HK-2 (cell line): ENCODE results near the gene LTN1.

ENCODE experiments used
- DNase-seq: peaks from one replicate; pipeline ENCODE4 v3.0.0-alpha.2; 2018; ENCODE audit not compliant: unreplicated experiment

LTN1 gene

DNA sequence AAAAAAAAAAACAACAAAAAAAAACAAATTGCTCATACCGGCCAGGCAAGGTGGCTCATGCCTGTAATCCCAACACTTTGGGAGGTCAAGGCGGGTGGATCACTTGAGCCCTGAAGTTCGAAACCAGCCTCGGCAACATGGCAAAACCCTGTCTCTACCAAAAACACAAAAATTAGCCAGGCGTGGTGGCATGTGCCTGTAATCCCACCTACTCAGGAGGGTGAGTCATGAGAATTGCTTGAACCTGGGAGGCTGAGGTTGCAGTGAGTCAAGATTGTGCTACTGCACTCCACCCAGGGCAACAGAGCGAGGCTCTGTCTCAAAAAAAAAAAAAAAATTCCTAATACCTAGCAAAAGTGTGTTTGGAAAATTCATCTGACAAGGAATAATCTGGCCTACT, 4.5 kb downstream of the LTN1 start:
- peak; percentile 36 for DNase-seq

DNA sequence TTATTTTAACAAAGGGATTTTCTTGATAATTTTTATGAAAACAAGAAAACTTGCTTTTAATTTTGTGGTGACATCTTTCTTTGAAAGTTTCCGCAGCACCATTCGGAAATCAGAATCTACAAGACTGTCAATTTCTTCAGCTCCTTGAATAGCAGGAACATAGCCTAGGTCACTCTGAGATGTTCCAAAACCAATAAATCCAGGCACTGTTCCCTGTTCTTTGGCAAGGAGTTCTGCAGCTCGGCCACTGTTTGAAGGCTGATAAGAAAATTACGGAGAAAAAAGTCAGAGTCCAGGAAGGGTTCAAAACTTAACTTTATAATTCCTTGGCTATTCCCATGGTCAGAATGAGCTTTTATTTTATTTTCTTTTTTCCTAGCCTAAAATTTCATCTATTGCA, 6.0 kb downstream of the LTN1 start:
- DNase-seq, result no peak

DNA sequence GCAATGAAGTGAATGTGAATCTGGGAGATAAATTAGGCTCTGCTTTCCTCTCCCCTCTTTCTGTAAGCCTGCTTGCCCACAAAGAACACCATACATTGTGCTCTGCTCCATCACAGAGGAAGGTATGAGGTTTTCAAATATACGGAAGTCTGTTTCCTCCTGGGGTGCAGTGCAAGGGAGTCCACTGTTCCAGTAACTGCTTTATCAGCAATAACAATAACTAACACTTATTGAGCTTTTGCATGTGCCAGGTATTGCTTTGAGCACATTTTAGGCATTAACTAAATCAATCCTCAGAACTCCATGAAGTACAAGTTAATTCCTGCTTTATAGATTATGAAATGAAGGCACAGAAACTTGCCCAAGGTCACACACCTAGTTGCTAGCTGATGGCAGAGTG, 10.0 kb downstream of the LTN1 start:
- DNase-seq, result no peak

DNA sequence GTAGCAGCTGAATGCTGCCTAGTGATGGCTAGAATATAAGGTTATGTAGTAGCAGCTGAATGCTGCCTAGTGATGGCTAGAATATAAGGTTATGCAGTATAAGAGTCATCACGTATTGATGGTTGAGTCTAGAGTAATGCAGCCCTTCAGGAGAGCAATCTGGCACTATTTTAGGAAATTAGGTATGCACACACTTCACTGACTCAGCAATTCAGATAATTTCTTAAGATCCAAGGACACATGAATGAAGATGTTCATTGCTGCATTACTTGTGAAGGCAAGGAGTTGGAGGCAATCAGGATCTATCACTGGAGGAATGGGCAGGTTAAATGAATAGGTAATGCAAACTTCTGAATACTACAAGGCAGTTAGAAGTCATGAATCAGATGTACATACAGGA, 13.6 kb downstream of the LTN1 start:
- no peak for DNase-seq

DNA sequence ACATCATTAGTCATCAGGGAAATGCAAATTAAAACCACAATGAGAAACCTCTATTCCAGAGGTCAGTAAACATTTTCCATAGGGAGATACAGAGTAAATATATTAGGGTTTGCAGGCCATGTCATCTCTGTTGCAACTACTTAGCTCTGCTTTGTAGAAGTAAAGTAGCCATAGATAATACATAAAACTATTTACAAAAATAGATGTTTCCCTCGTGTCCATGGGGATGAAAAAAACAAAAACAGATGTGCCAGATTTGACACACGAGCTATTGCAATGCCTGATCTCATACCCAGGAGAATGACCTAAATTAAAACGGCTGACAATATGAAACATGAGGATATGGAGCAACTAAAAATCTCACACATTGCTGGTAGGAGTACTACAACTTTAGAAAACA, 17.3 kb downstream of the LTN1 start:
- DNase-seq, result no peak

DNA sequence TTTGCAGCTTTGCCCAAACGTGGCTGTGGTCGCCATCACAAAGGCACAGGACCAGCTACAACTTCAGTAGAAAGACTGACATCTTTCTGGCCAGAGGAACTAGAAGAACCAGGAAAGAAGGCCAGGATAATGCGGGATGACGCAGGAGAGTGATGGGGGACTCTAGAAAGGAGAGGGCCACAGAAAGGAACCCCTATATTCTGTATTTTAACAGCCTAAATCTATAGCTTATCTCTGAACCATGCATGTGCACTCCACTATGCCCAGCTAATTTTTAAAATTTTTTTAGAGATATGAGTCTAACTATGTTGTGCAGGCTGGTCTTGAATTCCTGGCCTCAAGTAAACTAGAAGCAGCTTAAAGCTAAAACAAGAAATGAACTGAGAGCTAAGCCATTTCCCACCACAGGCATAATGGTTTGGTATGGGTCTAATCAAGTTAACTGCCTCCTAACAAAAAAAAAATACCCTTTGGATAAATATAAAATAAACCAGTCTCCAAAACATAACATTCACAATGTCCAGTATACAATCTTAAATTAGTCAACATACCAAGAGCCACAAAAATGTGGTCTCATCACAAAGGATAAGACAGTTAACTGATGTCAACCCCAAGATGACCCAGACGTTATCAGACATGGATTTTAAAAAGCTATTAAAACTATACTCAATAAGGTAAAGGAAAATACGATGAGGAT, 18.0 kb downstream of the LTN1 start:
- no peak for DNase-seq

DNA sequence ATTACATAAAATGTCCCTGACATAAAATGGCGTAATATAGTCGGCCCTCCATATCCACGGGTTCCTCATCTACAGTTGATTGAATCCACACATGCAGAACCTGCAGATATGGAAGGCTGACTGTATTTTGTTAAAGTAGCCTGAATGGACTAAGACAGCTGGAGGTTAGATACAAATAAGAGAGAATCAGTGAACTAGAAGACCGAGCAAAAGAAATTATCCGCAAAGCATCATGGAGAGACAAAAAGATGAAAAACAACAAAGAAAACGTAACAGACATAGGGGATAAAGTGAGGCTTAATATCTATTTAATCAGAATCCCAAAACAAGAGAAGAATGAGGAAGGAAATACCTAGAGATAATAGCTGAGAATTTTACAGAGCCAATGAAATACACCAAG, 20.3 kb downstream of the LTN1 start:
- no peak for DNase-seq

DNA sequence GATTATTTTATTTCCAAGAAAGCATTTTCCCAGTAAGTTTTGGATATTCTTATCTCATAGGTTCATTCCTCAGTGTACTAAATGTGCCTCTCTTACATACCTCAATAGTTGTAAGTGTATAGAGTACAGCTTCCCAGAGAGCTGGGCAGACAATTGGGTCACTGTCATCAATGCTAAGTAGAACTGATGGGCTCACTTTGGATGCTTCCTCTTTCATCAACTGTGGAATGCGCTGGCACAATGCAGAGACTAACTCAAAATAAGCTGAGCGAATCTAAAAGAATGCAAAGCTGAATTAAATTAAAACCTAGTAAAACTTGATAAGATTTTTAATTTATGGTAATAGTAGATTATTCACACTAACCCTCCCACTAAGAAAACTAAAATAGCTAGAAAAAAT, 21.5 kb downstream of the LTN1 start:
- no peak for DNase-seq

DNA sequence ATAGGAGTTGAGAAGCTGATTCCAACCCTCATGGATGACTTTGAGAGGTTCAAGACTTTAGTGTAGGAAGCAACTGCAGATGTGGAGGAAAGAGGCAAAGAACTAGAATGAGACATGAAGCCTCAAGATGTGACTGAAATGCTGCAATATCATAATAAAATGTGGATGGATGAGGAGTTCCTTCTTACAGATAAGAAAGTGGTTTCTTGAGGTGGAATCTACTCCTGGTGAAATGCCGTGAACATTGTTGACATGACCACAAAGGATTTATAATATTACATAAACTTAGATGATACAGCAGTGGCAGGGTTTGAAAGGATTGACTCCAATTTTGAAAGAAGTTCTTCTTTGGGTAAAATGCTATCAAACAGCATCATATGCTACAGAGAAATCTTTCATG, 28.8 kb downstream of the LTN1 start:
- DNase-seq, result no peak

DNA sequence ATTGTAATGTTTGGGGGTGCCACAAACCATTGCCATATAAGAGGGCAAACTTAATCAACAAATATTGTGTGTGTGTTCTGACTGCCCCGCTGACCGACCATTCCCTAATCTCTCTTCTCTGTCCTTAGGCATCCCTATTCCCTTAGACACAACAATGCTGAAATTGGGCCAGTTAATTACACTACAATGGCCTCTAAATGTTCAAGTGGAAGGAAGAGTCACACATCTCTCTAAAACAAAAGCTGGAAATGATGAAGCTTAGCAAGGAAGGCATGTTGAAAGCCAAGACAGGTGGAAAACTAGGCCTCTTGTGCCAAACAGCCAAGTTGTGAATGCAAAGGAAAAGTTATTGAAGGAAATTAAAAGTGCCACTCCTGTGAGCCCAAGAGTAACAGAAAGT, 30.2 kb downstream of the LTN1 start:
- no peak for DNase-seq

DNA sequence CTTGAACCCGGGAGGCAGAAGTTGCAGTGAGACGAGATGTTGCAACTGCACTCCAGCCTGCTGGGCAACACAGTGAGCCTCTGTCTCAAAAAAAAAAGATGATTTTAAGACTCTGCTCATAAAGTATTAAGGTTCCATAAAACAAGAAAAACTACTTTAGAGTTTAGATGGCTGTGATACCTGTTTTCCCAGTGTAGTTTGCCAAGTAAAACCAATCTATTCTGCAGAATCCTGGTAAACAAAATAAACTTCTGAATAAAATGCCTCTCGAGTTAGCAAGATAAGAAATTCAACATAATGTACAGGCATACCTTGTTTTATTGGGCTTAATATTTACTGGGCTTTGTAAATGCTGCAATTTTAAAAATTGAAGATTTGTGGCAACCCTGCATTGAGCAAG, 30.8 kb downstream of the LTN1 start:
- no peak for DNase-seq

DNA sequence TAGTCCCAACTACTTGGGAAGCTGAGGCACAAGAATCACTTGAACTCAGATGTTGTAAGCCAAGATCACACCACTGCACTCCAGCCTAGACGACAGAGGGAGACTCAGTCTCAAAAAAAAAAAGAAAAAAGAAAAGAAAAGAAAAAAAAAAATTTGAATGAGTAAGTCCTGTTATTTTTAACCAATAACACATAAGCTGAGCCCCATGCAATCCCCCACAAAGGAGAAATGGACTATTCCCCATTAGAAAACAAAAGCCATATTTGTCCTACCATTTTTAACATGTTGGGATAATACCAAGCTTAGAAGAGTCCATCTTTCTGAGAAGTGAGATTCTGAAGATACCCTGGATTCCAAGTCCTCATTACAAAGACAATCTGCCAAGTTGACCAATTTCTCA, 32.4 kb downstream of the LTN1 start:
- DNase-seq, result no peak

DNA sequence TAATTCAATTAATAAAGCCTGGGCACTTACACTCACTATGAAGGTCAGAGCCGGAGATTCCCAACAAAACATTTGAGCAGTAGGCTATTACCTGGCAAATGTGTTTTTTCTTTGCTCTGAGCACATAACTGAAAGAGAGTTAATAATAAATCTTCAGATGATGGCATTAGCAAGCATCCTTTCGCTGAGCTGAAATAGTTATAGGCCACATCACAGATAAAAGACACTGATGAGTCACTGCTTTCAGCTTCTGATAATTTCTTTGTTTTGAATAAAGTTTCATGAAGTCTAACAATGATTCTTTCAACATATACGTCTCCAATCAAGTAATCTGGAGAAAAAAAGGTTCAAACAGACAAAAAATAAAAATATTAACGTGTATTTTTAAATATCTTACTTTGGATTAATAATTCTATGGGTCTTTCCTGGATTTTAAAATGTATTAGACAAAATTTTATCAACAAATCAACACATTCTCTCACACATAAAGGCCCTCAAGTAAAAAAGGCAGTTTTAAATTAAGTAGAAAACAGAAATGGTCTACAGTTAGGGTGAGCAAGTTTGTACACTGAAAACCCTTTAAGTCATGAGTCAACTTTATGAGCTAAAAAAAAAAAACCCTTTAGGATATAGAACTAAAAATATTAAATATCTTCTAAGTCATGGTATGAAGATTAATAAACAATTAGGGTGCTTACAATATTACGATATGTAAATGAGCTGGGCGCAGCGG, 33.1 kb downstream of the LTN1 start:
- no peak for DNase-seq

DNA sequence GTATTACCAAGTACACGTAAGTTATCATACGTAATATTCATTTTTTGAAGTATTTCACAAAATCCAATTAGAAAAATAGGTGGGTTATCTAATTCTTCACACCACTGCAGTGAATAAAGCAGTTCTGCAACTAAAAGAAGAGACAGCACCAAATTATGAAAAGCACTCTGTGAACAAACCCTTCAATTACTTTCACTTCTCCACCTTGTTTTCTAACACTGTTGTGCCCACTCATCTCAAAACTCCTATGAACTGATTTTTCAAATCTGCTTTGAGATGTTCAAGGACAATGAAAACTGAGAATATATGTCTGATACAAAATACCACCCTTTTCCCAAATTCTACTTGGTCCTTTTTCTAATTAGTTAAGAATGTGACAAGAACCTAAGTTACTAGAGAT, 39.4 kb downstream of the LTN1 start:
- no peak for DNase-seq

DNA sequence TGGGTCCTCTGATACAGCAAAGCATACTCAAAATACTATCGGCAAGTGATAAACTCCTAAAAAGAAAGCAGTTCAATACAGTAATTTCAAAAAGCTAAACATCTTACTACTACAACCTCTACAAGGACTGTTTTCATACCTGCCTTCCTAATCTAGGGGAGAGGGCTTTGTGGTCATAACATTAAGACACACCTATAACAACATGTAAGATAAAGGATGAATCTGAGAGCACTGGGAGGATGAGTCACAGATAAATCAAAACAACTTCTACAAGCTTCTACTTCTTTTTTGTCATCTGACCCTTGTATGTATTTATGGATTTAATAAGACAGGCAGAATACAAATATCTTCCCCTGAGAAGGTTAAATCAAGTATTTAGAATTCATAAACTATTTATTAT, 40.0 kb downstream of the LTN1 start:
- no peak for DNase-seq

DNA sequence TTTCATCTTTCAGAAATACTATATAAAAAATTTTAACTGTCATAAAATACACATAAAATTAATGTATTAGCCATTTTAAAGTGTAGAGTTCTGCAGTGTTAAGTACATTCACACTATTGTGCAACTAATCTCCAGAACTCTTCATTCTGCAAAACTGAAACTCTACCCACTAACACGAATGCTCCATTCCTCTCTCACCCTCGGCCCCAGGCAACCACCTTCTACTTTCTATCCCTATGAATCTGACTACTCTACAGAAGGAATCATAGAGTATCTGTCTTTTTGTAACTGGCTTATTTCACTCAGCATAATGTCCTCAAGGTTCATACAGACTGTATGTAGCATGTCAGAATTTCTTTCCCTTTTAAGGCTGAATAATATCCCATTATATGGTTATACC, 43.4 kb downstream of the LTN1 start:
- DNase-seq, result no peak

DNA sequence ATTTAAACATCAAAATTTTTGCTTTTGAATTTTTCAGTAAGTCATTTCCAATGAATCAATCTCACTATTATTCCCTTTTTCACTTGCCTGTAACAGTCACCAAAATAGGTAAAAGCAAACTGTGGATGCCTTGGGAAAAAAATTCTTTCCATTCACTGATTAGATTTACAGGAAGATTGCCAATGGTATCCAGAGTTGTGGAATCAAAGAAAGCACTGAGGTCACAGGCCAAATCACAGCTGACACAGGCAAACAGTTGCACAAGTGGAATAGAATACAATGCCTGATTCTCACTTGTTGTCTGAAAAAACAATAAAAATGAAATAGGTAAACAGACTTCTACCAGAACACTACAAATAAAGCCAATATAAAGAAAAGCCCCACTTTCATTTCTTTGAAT, 48.4 kb downstream of the LTN1 start:
- DNase-seq, result no peak

DNA sequence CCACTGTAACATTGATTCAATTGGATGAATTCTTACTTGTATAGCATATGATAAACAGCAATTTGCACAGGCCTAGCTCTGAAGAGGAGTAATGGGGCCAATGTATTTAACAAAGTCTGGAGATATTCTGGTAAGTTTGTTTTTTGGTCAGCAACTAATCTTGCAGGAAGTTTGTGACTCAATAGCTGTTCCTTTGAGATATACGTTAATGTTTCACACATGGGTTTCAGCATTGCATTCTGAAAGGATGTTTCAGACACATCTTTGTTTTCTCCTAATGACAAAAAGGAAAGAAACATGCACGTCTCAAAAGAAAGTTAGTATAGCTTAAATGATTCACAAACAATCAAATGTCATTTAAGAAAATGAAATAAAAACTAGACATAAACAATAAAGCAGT, 49.0 kb downstream of the LTN1 start:
- DNase-seq, result no peak

DNA sequence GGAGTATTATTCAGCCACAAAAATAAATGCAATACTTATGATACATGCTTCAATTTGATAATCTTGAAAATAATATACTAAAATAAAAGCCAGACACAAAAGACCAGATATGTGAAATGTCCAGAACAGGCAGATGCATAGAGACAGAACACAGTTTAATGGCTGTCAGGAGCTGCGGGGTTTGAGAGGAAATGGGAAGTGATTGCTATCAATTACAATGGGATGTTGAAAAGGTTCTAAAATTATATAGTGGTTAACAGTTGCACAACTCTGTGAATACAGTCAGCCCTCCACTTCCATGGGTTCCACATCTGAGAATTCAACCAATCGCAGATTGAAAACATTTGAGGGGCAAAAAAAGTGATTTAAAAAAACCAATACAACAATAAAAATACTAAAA, 54.0 kb downstream of the LTN1 start:
- DNase-seq, result no peak

DNA sequence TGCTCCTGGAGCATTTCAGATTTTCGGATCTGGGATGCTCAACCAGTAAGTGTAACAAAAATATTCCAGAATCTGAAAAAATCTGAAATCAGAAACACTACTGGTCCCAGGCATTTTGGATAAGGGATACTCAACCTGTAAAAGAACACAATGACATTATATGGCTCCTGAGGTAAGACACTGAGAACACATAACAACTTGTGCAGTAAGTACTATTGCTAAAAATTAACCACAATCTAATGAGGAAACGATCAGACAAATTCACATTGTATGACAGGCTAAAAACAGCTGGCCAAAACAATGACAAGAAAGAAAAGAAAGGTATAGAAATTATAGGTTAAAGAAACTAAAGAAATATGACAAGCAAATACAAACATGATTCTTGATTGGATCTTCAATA, 54.9 kb downstream of the LTN1 start:
- DNase-seq, result no peak

DNA sequence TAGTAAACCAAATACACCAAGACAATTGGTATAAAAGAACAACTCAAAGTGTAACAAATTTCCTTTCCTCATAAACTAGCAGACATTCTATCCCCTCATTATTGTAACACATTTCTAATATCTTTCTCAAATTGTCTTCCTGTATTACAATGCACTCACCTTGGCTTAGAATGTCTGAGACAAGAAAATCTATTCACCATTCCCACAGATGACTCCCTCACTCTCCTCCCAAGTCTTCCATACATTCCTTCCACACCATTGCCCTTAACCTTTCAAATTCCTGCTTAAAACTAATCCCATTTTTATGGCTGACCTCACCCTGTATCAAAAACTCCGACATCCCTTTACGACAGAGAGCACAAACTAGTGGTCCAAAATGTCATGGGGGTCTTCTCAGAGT, 56.0 kb downstream of the LTN1 start:
- no peak for DNase-seq

DNA sequence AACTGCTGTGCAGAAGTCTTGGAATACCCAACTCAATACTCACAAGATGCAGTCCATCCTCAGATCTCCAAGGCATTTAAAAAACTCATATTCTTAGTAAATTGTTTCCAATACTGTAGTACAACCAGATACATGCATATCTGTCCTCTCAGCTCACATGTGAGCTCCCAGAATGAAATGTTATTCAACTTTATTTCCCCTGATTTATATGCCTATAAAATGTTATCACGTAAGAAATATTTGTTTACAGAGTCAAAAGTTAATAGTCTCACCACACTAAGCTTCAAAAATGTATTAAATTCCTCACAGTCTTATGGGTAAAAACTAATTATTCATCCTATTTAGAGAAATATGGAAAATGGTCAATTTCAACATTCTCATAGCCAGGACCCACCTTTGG, 56.6 kb downstream of the LTN1 start:
- DNase-seq, result no peak

DNA sequence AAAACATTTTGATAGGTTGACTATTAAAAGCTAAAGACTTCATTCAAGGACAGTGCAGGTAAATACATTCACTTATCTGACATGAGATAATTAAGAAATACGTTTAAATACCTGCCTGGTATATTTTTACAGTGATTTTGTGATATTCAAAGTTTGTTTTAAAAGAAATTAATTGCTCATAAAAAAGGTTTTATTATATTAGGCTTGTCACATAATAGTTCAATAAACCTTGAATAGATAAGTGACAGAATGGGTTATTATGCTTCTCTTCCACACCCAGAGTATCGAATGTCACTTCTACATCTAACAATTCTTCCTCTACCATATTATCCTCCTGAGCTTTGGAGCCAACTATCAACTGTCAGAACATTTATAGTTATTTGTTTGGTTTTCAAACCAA, 60.0 kb downstream of the LTN1 start:
- DNase-seq, result no peak
